Activated CD4-positive, alpha-beta memory T cell treated with anti-CD3 and anti-CD28 coated beads, Interleukin-2, amount 10 ng/mL, durations not matched to agents 7 days and 5 days (primary cell): ENCODE measurements around the gene IL17REL. TPM values are rescaled to one million over a fixed set of nuclear protein-coding genes. Genes with fewer than 3 reads are reported as not detected.
A peak's percentile ranks its signal among the peaks of the same experiment; 100 is the strongest.

Experiments
- CTCF ChIA-PET: fragments of 350-600 bp; sonication (Branson Sonifier 250); formaldehyde crosslinking; loops from one replicate; lab custom pipeline; 2021; ENCODE audit warnings: antibody characterized with exemption, inconsistent platforms; lab: Charles Lee
- POLR2A ChIA-PET: fragments of 350-600 bp; sonication (Branson Sonifier 250); formaldehyde crosslinking; loops from one replicate; lab custom pipeline; 2021; ENCODE audit warnings: antibody characterized with exemption; lab: Charles Lee
- DNase-seq: peaks from one replicate; pipeline ENCODE4 v3.0.0-alpha.2; 2020
- H3K27ac Mint-ChIP-seq: one replicate; pipeline ENCODE4 v1.8.0; 2021; ENCODE audit warnings: mild to moderate bottlenecking, mixed read lengths
- H3K27me3 Mint-ChIP-seq: one replicate; pipeline ENCODE4 v1.8.0; 2021; ENCODE audit warnings: mixed read lengths
- H3K36me3 Mint-ChIP-seq: one replicate; pipeline ENCODE4 v1.8.0; 2021; ENCODE audit warnings: low read depth, mixed read lengths
- H3K4me1 Mint-ChIP-seq: one replicate; pipeline ENCODE4 v1.8.0; 2021; ENCODE audit warnings: mixed read lengths
- H3K4me3 Mint-ChIP-seq: one replicate; pipeline ENCODE4 v1.8.0; 2021; ENCODE audit warnings: mild to moderate bottlenecking, mixed read lengths
- H3K9me3 Mint-ChIP-seq: one replicate; pipeline ENCODE4 v1.8.0; 2021; ENCODE audit warnings: mixed read lengths
- total RNA-seq, 2 experiments: library from RNA; stranded (reverse); gene quantifications; one replicate each; pipeline ENCODE4 v1.2.3, GENCODE V29; 2021

The IL17REL gene
- total RNA-seq, 2 experiments from 2014 or later: not detected

- H3K4me3 Mint-ChIP-seq: no peak overlapping the region
- no peak for DNase-seq
- peaks cover 17% of the 10 kb centered on the region for H3K27me3 Mint-ChIP-seq
- POLR2A ChIA-PET: no interaction called here
- H3K9me3 Mint-ChIP-seq: no peaks in the 10 kb centered on the region
- H3K4me1 Mint-ChIP-seq: peaks cover 49% of the 10 kb centered on the region
- H3K36me3 Mint-ChIP-seq: no peaks in the 10 kb centered on the region
- H3K27ac Mint-ChIP-seq: no peak overlapping the region
- CTCF ChIA-PET: no interaction called here
Measured at GRCh38 chr22:50014655-50015401, 2.3 kb upstream of the IL17REL start.

DNA sequence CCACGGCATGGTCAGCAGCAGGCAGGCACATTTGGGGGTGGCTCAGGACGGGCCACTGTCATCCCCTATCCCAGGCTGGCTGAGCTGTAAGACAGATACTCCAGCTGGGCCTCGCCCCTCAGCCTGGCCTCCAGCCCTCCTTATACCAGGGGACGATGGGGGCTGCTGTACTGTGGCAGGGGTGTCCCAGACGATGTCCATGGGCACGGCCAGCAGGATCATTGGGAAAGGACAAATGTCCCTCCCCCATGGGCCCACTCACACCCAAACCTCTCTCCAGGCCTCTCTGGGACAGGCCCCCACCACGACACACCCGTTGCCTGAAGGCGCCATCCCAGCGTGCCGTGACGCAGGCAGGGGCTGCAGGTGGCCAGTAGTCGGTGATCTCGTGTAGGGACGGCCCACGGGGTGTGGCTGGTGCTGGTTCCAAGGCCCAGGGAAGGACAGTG is 1.5 kb upstream of the IL17REL start:
- H3K27me3 Mint-ChIP-seq: peaks cover 20% of the 10 kb centered on the region
- H3K9me3 Mint-ChIP-seq: no peaks in the 10 kb centered on the region
- H3K4me3 Mint-ChIP-seq: no peak overlapping the region
- no peak for DNase-seq
- no peaks in the 10 kb centered on the region for H3K36me3 Mint-ChIP-seq
- H3K4me1 Mint-ChIP-seq: peaks cover 47% of the 10 kb centered on the region
- ChIA-PET CTCF (no interaction called here), POLR2A (no interaction called here)
- H3K27ac Mint-ChIP-seq: no peak overlapping the region

- peaks cover 23% of the 10 kb centered on the region for H3K4me1 Mint-ChIP-seq
- ChIA-PET CTCF (no interaction called here), POLR2A (interaction anchor here (1.2 kb wide), 1 partner anchor 9 kb away, joined by 3 read pairs; no protein-coding TSS in a partner anchor)
- H3K36me3 Mint-ChIP-seq: no peaks in the 10 kb centered on the region
- H3K9me3 Mint-ChIP-seq: no peaks in the 10 kb centered on the region
- no peak for DNase-seq
- peaks cover 19% of the 10 kb centered on the region for H3K27me3 Mint-ChIP-seq
- H3K27ac Mint-ChIP-seq: peak overlapping the region; percentile 61
- H3K4me3 Mint-ChIP-seq: no peak overlapping the region
Measured at GRCh38 chr22:50011447-50012210, 936 bp downstream of the IL17REL start.

GRCh38 chr22:50010676-50011446 is 1.7 kb downstream of the IL17REL start:
- H3K4me1 Mint-ChIP-seq: peaks cover 15% of the 10 kb centered on the region
- ChIA-PET CTCF (no interaction called here), POLR2A (interaction anchor here (1.2 kb wide), 1 partner anchor 9 kb away, joined by 3 read pairs; no protein-coding TSS in a partner anchor)
- no peak overlapping the region for H3K27ac Mint-ChIP-seq
- no peak overlapping the region for H3K4me3 Mint-ChIP-seq
- no peak for DNase-seq
- peaks cover 19% of the 10 kb centered on the region for H3K27me3 Mint-ChIP-seq
- no peaks in the 10 kb centered on the region for H3K9me3 Mint-ChIP-seq
- H3K36me3 Mint-ChIP-seq: no peaks in the 10 kb centered on the region

GRCh38 chr22:50009765-50010675 is 2.5 kb downstream of the IL17REL start:
- POLR2A ChIA-PET: no interaction called here
- Mint-ChIP-seq H3K9me3 (no peaks in the 10 kb centered on the region), H3K4me1 (peaks cover 16% of the 10 kb centered on the region), H3K27ac (no peak overlapping the region), H3K27me3 (peaks cover 21% of the 10 kb centered on the region), H3K4me3 (no peak overlapping the region), H3K36me3 (no peaks in the 10 kb centered on the region)
- DNase-seq: no peak
- CTCF ChIA-PET: no interaction called here

GRCh38 chr22:50009251-50009650 is 3.3 kb downstream of the IL17REL start:
- H3K27me3 Mint-ChIP-seq: peaks cover 22% of the 10 kb centered on the region
- ChIA-PET CTCF (no interaction called here), POLR2A (no interaction called here)

GRCh38 chr22:50008151-50009040 is 4.2 kb downstream of the IL17REL start:
- peaks cover 19% of the 10 kb centered on the region for H3K27me3 Mint-ChIP-seq
- no peak overlapping the region for H3K27ac Mint-ChIP-seq
- H3K9me3 Mint-ChIP-seq: no peaks in the 10 kb centered on the region
- no peaks in the 10 kb centered on the region for H3K36me3 Mint-ChIP-seq
- H3K4me1 Mint-ChIP-seq: peaks cover 13% of the 10 kb centered on the region
- CTCF ChIA-PET: no interaction called here
- no peak for DNase-seq
- H3K4me3 Mint-ChIP-seq: no peak overlapping the region
- POLR2A ChIA-PET: no interaction called here

More at GRCh38 chr22:50009251-50009650, 3.3 kb downstream of the IL17REL start:
- Mint-ChIP-seq H3K4me3 (no peak overlapping the region), H3K9me3 (no peaks in the 10 kb centered on the region), H3K4me1 (peaks cover 17% of the 10 kb centered on the region), H3K36me3 (no peaks in the 10 kb centered on the region), H3K27ac (no peak overlapping the region)
- no peak for DNase-seq

DNA sequence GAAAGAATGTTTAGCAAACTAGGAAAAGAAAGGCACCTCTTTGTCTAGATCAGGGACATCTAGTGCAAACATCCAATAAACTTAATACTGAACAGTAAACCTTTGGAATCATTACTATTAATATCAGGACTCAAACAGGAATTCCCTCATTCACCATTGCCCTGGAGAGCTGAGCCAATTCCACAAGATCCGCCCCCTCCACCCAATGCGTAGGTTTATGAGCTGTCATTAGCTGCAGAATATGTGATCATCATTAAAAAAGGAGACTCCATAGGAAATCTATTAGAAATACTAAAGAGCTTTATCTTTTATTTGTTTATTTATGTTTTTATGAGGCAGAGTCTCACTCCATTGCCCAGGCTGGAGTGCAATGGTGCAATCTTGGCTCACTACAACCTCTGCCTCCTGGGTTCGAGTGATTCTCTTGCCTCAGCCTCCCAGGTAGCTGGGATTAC is 5.5 kb downstream of the IL17REL start:
- no peak for DNase-seq
- ChIA-PET POLR2A (no interaction called here), CTCF (no interaction called here)
- no peak overlapping the region for H3K27ac Mint-ChIP-seq
- no peak overlapping the region for H3K4me3 Mint-ChIP-seq
- H3K36me3 Mint-ChIP-seq: no peaks in the 10 kb centered on the region
- H3K27me3 Mint-ChIP-seq: peaks cover 17% of the 10 kb centered on the region
- no peaks in the 10 kb centered on the region for H3K9me3 Mint-ChIP-seq
- H3K4me1 Mint-ChIP-seq: peaks cover 13% of the 10 kb centered on the region

DNA sequence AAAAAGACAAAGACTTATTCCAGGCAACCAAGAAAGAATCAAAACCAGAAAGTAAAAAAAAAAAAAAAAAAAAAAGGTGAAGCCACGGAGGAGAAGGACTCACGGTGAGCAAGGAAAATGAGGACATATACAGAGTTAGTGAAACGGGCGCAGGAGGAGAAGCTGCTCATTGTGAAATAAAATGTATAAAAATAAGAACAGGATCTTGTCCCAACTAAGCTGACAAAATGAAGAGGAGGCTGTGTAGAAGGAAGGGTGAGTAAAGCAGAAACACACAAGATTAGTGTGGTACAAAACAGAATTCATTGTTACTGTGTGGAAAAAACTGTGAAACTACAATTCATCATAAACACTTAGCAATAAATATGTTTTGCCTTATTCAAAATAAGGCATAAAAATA is 7.6 kb downstream of the IL17REL start:
- Mint-ChIP-seq H3K36me3 (no peaks in the 10 kb centered on the region), H3K4me1 (peaks cover 3% of the 10 kb centered on the region), H3K4me3 (no peak overlapping the region), H3K9me3 (no peaks in the 10 kb centered on the region), H3K27me3 (peaks cover 8% of the 10 kb centered on the region), H3K27ac (no peak overlapping the region)
- DNase-seq: no peak
- ChIA-PET POLR2A (interaction anchor here (0.7 kb wide), 1 partner anchor 10 kb away, joined by 3 read pairs; no protein-coding TSS in a partner anchor), CTCF (interaction anchor here (1.3 kb wide), 1 partner anchor 26 kb away, joined by 4 read pairs; no protein-coding TSS in a partner anchor)

DNA sequence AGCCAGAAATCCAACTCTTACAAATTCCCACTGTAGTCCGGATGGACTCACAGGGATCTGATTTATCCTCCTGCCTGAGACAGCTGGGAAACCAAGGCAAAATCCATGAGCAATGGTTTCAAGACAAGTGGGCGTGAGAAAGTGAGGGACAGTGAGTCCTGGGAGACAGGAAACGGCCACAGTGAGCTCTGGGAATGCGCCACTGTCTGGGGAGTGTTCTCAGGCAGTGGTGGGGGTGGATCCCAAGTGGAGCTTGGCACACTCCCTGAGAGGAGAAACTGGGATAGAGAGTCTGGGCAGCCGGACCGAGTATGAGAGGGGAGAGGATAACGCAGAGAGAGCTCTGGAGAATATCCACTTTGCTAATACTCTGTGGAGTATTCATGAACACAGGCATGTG is 9.8 kb downstream of the IL17REL start:
- no peak for DNase-seq
- no peaks in the 10 kb centered on the region for H3K9me3 Mint-ChIP-seq
- H3K4me1 Mint-ChIP-seq: peaks cover 11% of the 10 kb centered on the region
- no peak overlapping the region for H3K27ac Mint-ChIP-seq
- ChIA-PET CTCF (interaction anchor here (0.6 kb wide), 1 partner anchor 211 kb away, joined by 3 read pairs; no protein-coding TSS in a partner anchor), POLR2A (interaction anchor here (1.4 kb wide), 1 partner anchor 9 kb away, joined by 3 read pairs; no protein-coding TSS in a partner anchor)
- H3K36me3 Mint-ChIP-seq: no peaks in the 10 kb centered on the region
- H3K4me3 Mint-ChIP-seq: no peak overlapping the region
- H3K27me3 Mint-ChIP-seq: peaks cover 3% of the 10 kb centered on the region
